HEK293 (cell line): ENCODE measurements around the gene TP53BP1.

Experiments
- CTCF ChIA-PET: fragments of 350-600 bp; formaldehyde crosslinking; extraction: SDS; loops from one replicate; lab custom pipeline; 2021; ENCODE audit warnings: antibody characterized with exemption; lab: Yijun Ruan, JAX
- POLR2A ChIA-PET: fragments of 300-600 bp; formaldehyde crosslinking; extraction: SDS; loops from one replicate; lab custom pipeline; 2020; ENCODE audit warnings: antibody characterized with exemption, inconsistent platforms; lab: Yijun Ruan, JAX
- H3K27ac ChIP-seq: fragments of 200-500 bp; sonication (Bioruptor generic); 2 replicates; pipeline ENCODE4 v1.5.1; 2014; ENCODE audit warnings: low read depth, low read length, control low read depth, inconsistent platforms; ENCODE audit errors: extremely low read depth
- H3K36me3 ChIP-seq, 2 experiments: fragments of 200-500 bp in 1 of 2; sonication (Bioruptor generic) in 1 of 2; 1 replicate in 1 of 2; 2 replicates in 1 of 2; pipeline ENCODE4 v1.5.1; 2014 to 2017; ENCODE audit warnings: inconsistent platforms in 2 of 2, low read length in 2 of 2; ENCODE audit not compliant: control insufficient read depth in 2 of 2, insufficient read depth in 1 of 2
- H3K4me1 ChIP-seq: fragments of 200-500 bp; sonication (Bioruptor generic); 2 replicates; pipeline ENCODE4 v1.5.1; 2014; ENCODE audit warnings: mild to moderate bottlenecking, low read length, inconsistent platforms; ENCODE audit not compliant: control insufficient read depth, insufficient read depth
- H3K4me3 ChIP-seq: 2 replicates; pipeline ENCODE4 v1.5.1; 2011; ENCODE audit warnings: low read depth, mild to moderate bottlenecking, control low read depth, low read length, moderate library complexity
- H3K9me3 ChIP-seq: fragments of 200-500 bp; sonication (Bioruptor generic); 2 replicates; pipeline ENCODE4 v1.5.1; 2014; ENCODE audit warnings: low read depth, low read length, inconsistent platforms; ENCODE audit not compliant: control insufficient read depth, insufficient read depth
- BCL11A ChIP-seq: fragments of 450-650 bp; formaldehyde crosslinking; IDR thresholded peaks from 2 replicates; pipeline ENCODE4 v1.5.1; 2016; ENCODE audit warnings: low read depth, missing biosample characterization, missing genetic modification characterization
- PRDM6 ChIP-seq: fragments of 450-650 bp; formaldehyde crosslinking; IDR thresholded peaks from 2 replicates; pipeline ENCODE4 v1.5.1; 2017; ENCODE audit warnings: missing biosample characterization, missing genetic modification characterization
- ZFP3 ChIP-seq: fragments of 450-650 bp; formaldehyde crosslinking; IDR thresholded peaks from 2 replicates; pipeline ENCODE4 v1.5.1; 2016; ENCODE audit warnings: low read depth, missing biosample characterization, missing genetic modification characterization
- ZFP69B ChIP-seq: fragments of 450-650 bp; formaldehyde crosslinking; IDR thresholded peaks from 2 replicates; pipeline ENCODE4 v1.5.1; 2016; ENCODE audit warnings: missing biosample characterization, missing genetic modification characterization
- ZIC2 ChIP-seq: fragments of 450-650 bp; formaldehyde crosslinking; IDR thresholded peaks from 2 replicates; pipeline ENCODE4 v1.5.1; 2016; ENCODE audit warnings: missing biosample characterization, missing genetic modification characterization
- ZNF121 ChIP-seq: fragments of 450-650 bp; formaldehyde crosslinking; IDR thresholded peaks from 2 replicates; pipeline ENCODE4 v1.5.1; 2016; ENCODE audit warnings: missing biosample characterization, missing genetic modification characterization
- ZNF146 ChIP-seq: fragments of 450-650 bp; formaldehyde crosslinking; IDR thresholded peaks from 2 replicates; pipeline ENCODE4 v1.5.1; 2016; ENCODE audit warnings: missing biosample characterization, missing genetic modification characterization
- ZNF23 ChIP-seq: fragments of 450-650 bp; formaldehyde crosslinking; IDR thresholded peaks from 2 replicates; pipeline ENCODE4 v1.5.1; 2016; ENCODE audit warnings: missing biosample characterization, missing genetic modification characterization, borderline replicate concordance
- ZNF510 ChIP-seq: fragments of 450-650 bp; formaldehyde crosslinking; IDR thresholded peaks from 2 replicates; pipeline ENCODE4 v1.5.1; 2018; ENCODE audit warnings: mild to moderate bottlenecking, missing genetic modification characterization, missing biosample characterization; ENCODE audit not compliant: insufficient replicate concordance
- ZNF660 ChIP-seq: fragments of 450-650 bp; IDR thresholded peaks from 2 replicates; pipeline ENCODE4 v1.5.1; 2018; ENCODE audit warnings: missing biosample characterization, mild to moderate bottlenecking, missing genetic modification characterization
- ZNF664 ChIP-seq: fragments of 450-650 bp; formaldehyde crosslinking; IDR thresholded peaks from 2 replicates; pipeline ENCODE4 v1.5.1; 2016; ENCODE audit warnings: missing biosample characterization, missing genetic modification characterization
- ZNF692 ChIP-seq: fragments of 450-650 bp; formaldehyde crosslinking; IDR thresholded peaks from 2 replicates; pipeline ENCODE4 v1.5.1; 2016; ENCODE audit warnings: missing biosample characterization, missing genetic modification characterization
- TF ChIP-seq, protein P1 (sequence below): fragments of 450-650 bp; formaldehyde crosslinking; IDR thresholded peaks from 2 replicates; pipeline ENCODE4 v1.5.1; 2016; ENCODE audit warnings: missing biosample characterization, missing genetic modification characterization
- TF ChIP-seq, protein P2 (sequence below): fragments of 450-650 bp; formaldehyde crosslinking; IDR thresholded peaks from 2 replicates; pipeline ENCODE4 v1.5.1; 2016; ENCODE audit warnings: missing biosample characterization, missing genetic modification characterization

The TP53BP1 gene

GRCh38 chr15:43508421-43508820, 15.5 kb upstream of the TP53BP1 start:
- TF ChIP-seq, protein P1, sequence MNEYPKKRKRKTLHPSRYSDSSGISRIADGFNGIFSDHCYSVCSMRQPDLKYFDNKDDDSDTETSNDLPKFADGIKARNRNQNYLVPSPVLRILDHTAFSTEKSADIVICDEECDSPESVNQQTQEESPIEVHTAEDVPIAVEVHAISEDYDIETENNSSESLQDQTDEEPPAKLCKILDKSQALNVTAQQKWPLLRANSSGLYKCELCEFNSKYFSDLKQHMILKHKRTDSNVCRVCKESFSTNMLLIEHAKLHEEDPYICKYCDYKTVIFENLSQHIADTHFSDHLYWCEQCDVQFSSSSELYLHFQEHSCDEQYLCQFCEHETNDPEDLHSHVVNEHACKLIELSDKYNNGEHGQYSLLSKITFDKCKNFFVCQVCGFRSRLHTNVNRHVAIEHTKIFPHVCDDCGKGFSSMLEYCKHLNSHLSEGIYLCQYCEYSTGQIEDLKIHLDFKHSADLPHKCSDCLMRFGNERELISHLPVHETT (tag by site-specific recombination), result no peak
- TF ChIP-seq ZIC2 (tag by site-specific recombination) (no peak), ZFP69B (tag by site-specific recombination) (no peak), ZNF510 (no peak)
- TF ChIP-seq, protein P2, sequence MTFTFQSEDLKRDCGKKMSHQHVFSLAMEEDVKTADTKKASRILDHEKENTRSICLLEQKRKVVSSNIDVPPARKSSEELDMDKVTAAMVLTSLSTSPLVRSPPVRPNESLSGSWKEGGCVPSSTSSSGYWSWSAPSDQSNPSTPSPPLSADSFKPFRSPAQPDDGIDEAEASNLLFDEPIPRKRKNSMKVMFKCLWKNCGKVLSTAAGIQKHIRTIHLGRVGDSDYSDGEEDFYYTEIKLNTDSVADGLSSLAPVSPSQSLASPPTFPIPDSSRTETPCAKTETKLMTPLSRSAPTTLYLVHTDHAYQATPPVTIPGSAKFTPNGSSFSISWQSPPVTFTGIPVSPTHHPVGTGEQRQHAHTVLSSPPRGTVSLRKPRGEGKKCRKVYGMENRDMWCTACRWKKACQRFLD, result no peak
- Histone ChIP-seq H3K4me3 (no peak overlapping the region), H3K27ac (no peak overlapping the region), H3K36me3 (no peaks in the 10 kb centered on the region), H3K9me3 (no peaks in the 10 kb centered on the region), H3K4me1 (peaks cover 7% of the 10 kb centered on the region)
- CTCF ChIA-PET, result no interaction called here
- POLR2A ChIA-PET, result no interaction called here

- no peak overlapping the region for H3K27ac ChIP-seq
- no peak overlapping the region for H3K4me3 ChIP-seq
- POLR2A ChIA-PET, result no interaction called here
- TF ChIP-seq ZFP3 (no peak), BCL11A (tag by site-specific recombination) (no peak), PRDM6 (tag by site-specific recombination) (no peak), ZNF146 (tag by site-specific recombination) (no peak), ZNF660 (tag by site-specific recombination) (peak; percentile 30; the same call in 1 of the 2 replicates)
- no peaks in the 10 kb centered on the region for H3K36me3 ChIP-seq
- H3K9me3 ChIP-seq, result no peaks in the 10 kb centered on the region
- peaks cover 7% of the 10 kb centered on the region for H3K4me1 ChIP-seq
- CTCF ChIA-PET, result interaction anchor here (0.5 to 0.7 kb wide), 2 partner anchors 8 to 249 kb away, joined by 3 to 4 read pairs; no protein-coding TSS in a partner anchor
Observed at GRCh38 chr15:43505738-43506137, 12.8 kb upstream of the TP53BP1 start.

GRCh38 chr15:43499635-43500034, 6.7 kb upstream of the TP53BP1 start:
- TF ChIP-seq ZNF664 (tag by site-specific recombination) (peak; percentile 50; the same call in 1 of the 2 replicates), ZNF692 (tag by site-specific recombination) (no peak)
- Histone ChIP-seq H3K27ac (no peak overlapping the region), H3K4me3 (no peak overlapping the region), H3K36me3 (no peaks in the 10 kb centered on the region), H3K9me3 (no peaks in the 10 kb centered on the region), H3K4me1 (no peaks in the 10 kb centered on the region)
- POLR2A ChIA-PET, result interaction anchor here (1.0 kb wide), 1 partner anchor 10 kb away, joined by 3 read pairs; no protein-coding TSS in a partner anchor
- CTCF ChIA-PET, result interaction anchor here (1.0 kb wide), 1 partner anchor 11 kb away, joined by 4 read pairs; no protein-coding TSS in a partner anchor

GRCh38 chr15:43498990-43499389, 6.0 kb upstream of the TP53BP1 start:
- no peaks in the 10 kb centered on the region for H3K9me3 ChIP-seq
- ChIA-PET CTCF (no interaction called here), POLR2A (interaction anchor here (1.0 kb wide), 1 partner anchor 11 kb away, joined by 3 read pairs; no protein-coding TSS in a partner anchor)
- no peaks in the 10 kb centered on the region for H3K36me3 ChIP-seq
- peaks cover 5% of the 10 kb centered on the region; the same call in 1 of the 2 replicates for H3K4me1 ChIP-seq
- no peak overlapping the region for H3K27ac ChIP-seq
- no peak for TF ChIP-seq ZNF23
- no peak for TF ChIP-seq ZNF121
- H3K4me3 ChIP-seq, result no peak overlapping the region
